ENCODE measurements around the gene PIGQ. TPM values are rescaled to one million over a fixed set of nuclear protein-coding genes. Genes with fewer than 3 reads are reported as not detected.

PIGQ gene
- total RNA-seq, 4 donors from 2014 or later, result 10.0 to 56.9 (median 30.7) TPM

DNA sequence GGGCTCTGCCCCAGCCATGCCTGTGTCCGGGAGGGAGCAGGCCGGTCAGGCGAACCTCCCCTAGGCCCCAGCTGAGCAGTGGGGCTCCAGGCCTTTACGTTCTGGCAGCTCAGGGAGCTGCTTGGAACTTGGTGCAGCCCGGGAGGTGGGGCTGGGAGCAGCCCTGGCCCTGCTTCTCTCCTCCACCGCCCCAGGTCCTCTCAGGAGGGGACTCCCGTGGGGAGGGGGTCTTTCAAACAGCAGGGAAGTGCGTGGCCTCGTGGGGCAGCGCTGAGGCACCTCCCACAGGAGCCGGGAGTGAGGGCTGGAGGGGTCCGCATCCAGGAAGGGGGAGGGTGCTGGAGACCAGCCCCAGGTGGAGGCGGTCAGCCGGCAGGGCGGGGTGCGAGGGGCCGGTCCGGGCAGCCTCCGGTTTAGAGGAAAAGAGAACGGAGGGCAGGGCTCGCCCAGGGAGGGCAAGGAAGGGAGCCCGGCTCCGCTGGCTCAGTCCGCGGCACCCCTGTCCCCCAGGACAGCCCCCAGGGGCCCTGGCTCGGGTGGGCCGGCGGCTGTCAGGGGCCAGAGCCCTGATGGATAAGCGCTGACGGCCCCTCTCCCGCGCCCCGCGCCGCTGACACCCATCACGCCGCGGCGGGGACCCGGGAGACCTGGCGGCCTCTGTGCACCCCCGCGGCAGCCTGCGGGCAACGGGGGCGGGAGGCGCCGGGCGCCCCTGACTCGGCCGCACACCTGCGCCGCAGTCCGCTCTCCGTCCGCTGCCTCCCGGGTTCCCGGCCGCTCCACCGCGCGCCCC, 10.2 kb upstream of the PIGQ start:
- no peak for DNase-seq
- Histone ChIP-seq H3K4me3 (no peak overlapping the region), H3K27me3 (peaks cover 0 to 11% of the 10 kb centered on the region in 2 donors), H3K36me3 (no peaks in the 10 kb centered on the region), H3K9me3 (no peaks in the 10 kb centered on the region), H3K4me1 (peaks cover 0 to 12% of the 10 kb centered on the region in 2 donors), H3K27ac (no peak overlapping the region)
- intact Hi-C loops (cut with DNase I; ENCODE audit: low total_unique reads), result no loop called here
- TF ChIP-seq POLR2A (IDR thresholded peaks at IDR 0.05), result no peak
- TF ChIP-seq, protein P1, sequence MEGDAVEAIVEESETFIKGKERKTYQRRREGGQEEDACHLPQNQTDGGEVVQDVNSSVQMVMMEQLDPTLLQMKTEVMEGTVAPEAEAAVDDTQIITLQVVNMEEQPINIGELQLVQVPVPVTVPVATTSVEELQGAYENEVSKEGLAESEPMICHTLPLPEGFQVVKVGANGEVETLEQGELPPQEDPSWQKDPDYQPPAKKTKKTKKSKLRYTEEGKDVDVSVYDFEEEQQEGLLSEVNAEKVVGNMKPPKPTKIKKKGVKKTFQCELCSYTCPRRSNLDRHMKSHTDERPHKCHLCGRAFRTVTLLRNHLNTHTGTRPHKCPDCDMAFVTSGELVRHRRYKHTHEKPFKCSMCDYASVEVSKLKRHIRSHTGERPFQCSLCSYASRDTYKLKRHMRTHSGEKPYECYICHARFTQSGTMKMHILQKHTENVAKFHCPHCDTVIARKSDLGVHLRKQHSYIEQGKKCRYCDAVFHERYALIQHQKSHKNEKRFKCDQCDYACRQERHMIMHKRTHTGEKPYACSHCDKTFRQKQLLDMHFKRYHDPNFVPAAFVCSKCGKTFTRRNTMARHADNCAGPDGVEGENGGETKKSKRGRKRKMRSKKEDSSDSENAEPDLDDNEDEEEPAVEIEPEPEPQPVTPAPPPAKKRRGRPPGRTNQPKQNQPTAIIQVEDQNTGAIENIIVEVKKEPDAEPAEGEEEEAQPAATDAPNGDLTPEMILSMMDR (IDR thresholded peaks at IDR 0.05), result no peak

GRCh38 chr16:560204-560700, 9.5 kb upstream of the PIGQ start, which contains the start of gene PRR35:
Gene PRR35, plus strand, starts transcription at chr16:560394. Its CDS starts 2,901 bp downstream, at chr16:563295.
- no peak for TF ChIP-seq POLR2A (IDR thresholded peaks at IDR 0.05)
- TF ChIP-seq, protein P1 (IDR thresholded peaks at IDR 0.05), result no peak
- H3K4me3 ChIP-seq, result no peak within 1 kb of the TSS
- H3K9me3 ChIP-seq, result no peaks in the 10 kb centered on the region
- H3K4me1 ChIP-seq, result peaks cover 0 to 12% of the 10 kb centered on the region in 2 donors
- H3K36me3 ChIP-seq, result no peaks in the 10 kb centered on the region
- peaks cover 0 to 11% of the 10 kb centered on the region in 2 donors for H3K27me3 ChIP-seq
- DNase-seq, result no peak
- intact Hi-C loops (cut with DNase I; ENCODE audit: low total_unique reads), result no loop called here
- H3K27ac ChIP-seq, result no peak within 1 kb of the TSS

GRCh38 chr16:560701-561412, 8.9 kb upstream of the PIGQ start:
- Histone ChIP-seq H3K4me1 (peaks cover 6 to 14% of the 10 kb centered on the region in 2 donors), H3K4me3 (no peak overlapping the region), H3K36me3 (no peaks in the 10 kb centered on the region), H3K27me3 (peaks cover 0 to 11% of the 10 kb centered on the region in 2 donors), H3K27ac (no peak overlapping the region), H3K9me3 (no peaks in the 10 kb centered on the region)
- intact Hi-C loops (cut with DNase I; ENCODE audit: low total_unique reads), result no loop called here
- DNase-seq, result no peak
- no peak for TF ChIP-seq POLR2A (IDR thresholded peaks at IDR 0.05)
- TF ChIP-seq, protein P1 (IDR thresholded peaks at IDR 0.05), result no peak

- Histone ChIP-seq H3K27ac (no peak overlapping the region), H3K4me1 (peaks cover 8 to 20% of the 10 kb centered on the region in 2 donors), H3K27me3 (peaks cover 0 to 11% of the 10 kb centered on the region in 2 donors), H3K9me3 (no peaks in the 10 kb centered on the region), H3K4me3 (no peak overlapping the region), H3K36me3 (no peaks in the 10 kb centered on the region)
- TF ChIP-seq, protein P1 (IDR thresholded peaks at IDR 0.05), result no peak
- intact Hi-C loops (cut with DNase I; ENCODE audit: low total_unique reads), result no loop called here
- no peak for DNase-seq
Observed at GRCh38 chr16:561413-561794, 8.4 kb upstream of the PIGQ start.
